ENCODE data around the gene VWA3B.
"Not testable (repeated sequence)": the region's sequence is repeated elsewhere in the genome, so short reads cannot be mapped to it uniquely, and the experiment has no call there.

VWA3B gene

DNA sequence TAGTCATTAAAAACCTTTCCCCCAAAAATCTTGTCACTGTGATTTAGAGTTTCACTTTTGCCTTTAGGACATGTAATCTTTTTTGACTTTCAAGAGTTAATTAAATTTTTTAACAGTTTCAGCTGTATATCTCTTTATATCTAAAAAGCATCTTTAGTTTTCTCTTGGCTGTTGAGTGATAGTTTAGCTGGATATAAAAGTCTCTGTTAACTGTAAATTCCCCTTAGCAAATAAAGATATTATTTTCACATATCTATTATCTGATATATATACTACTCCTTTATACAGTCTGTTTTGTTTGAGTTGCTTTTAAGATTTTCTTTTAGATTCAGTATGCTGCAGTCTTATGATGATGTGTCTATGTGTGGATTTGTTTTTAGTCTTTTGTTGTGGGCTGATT, 160.4 kb downstream of the VWA3B start:
- DNase-seq (ENCODE audit: low spot score): no peak

- no peak for DNase-seq (ENCODE audit: low spot score)
Measured at GRCh38 chr2:98252038-98252773, 165.2 kb downstream of the VWA3B start.

GRCh38 chr2:98253461-98254070, 166.6 kb downstream of the VWA3B start:
- DNase-seq (ENCODE audit: low spot score): peak; percentile 44

- no peak for DNase-seq (ENCODE audit: low spot score)
Measured at GRCh38 chr2:98254504-98255059, 167.6 kb downstream of the VWA3B start.

- no peak for DNase-seq (ENCODE audit: low spot score)
Measured at GRCh38 chr2:98258906-98259305, 171.9 kb downstream of the VWA3B start.

DNA sequence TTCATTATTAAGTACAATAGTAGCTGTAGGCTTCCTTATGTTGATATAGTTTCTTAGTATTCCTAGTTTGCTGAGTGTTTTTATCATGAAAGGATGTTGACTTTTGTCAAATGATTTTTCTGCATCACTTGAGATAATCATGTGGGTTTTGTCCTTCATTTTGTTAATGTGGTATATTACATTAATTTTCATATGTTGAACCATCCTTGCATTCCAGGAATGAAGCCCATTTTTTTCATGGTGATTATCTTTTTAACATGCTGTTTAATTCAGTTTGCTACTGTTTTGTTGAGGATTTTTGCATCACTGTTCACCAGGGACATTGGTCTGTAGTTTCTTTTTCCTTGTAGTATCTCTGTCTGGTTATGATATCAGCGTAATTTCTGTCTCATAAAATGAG, 176.4 kb downstream of the VWA3B start:
- DNase-seq (ENCODE audit: low spot score): no peak

DNA sequence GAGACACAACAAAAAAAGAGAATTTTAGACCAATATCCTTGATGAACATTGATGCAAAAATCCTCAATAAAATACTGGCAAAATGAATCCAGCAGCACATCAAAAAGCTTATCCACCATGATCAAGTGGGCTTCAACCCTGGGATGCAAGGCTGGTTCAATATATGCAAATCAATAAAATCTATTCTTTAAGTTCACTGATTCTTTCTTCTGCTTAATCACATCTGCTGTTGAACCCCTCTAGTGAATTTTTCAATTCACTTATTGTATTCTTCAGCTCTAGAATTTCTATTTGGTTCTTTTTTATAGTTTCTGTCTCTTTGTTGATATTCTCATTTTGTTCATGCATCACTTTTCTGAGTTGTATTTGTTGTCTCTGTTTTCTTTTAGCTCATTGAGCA, 181.3 kb downstream of the VWA3B start:
- DNase-seq (ENCODE audit: low spot score): not testable (repeated sequence)

GRCh38 chr2:98269274-98269673, 182.3 kb downstream of the VWA3B start:
- peak; percentile 49 for DNase-seq (ENCODE audit: low spot score)

DNA sequence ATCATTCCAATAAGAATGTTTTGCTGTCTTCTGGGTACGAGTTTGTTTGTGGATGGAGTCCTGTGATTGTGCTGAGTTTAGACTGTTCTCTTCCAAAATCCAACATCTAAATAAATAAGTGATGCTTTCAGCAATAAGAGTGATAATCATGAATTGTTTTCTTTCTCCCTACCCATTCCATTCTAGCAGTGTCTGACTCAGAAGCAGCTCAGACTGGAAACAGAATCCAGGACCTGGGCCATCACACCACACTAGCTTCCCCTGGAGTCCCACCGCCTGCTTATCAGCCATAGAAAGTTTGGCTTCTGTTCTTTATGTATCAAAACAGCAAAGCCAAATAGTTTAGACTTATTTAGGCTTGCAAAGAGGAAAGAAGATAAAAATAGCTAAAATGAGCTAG, 182.9 kb downstream of the VWA3B start:
- DNase-seq (ENCODE audit: low spot score): no peak

GRCh38 chr2:98277162-98277859, 190.3 kb downstream of the VWA3B start:
- DNase-seq (ENCODE audit: low spot score): no peak

- DNase-seq (ENCODE audit: low spot score): no peak
Measured at GRCh38 chr2:98278074-98278473, 191.1 kb downstream of the VWA3B start.

DNA sequence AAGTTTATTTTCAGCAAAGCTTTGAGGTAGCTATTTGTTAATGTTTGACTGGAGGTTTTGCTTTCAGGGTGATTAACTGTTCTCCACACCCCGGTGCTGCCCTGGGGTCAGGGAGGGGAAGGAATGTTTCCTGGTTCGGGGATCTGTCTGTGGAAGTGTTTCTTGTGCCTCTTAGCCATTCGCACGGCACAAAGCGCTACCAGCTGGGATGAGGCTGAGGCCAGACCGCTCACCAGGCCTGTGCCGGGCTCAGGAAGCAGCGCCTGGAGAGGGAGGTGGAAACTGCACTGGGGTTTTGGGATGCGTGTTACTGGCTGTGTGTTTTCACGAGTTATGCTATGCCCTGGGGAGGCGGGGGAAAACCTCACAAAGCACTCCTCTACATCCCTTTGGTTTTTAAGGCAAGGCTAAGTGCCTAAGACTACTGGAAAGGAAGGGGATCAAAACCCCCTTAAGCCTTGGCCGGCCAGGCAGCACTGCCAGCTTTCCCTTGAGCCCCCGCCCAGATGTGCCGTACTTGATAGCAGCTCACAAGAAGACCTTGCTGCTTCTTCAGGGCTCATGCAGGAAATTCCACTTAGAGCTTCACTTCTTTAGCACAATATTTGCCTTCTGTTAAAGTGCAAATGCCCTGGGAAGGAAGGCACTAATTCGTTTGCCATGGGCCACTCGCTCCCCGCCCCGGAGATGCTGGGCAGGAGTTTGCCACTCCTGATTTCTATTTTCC, 193.6 kb downstream of the VWA3B start:
- no peak for DNase-seq (ENCODE audit: low spot score)

DNA sequence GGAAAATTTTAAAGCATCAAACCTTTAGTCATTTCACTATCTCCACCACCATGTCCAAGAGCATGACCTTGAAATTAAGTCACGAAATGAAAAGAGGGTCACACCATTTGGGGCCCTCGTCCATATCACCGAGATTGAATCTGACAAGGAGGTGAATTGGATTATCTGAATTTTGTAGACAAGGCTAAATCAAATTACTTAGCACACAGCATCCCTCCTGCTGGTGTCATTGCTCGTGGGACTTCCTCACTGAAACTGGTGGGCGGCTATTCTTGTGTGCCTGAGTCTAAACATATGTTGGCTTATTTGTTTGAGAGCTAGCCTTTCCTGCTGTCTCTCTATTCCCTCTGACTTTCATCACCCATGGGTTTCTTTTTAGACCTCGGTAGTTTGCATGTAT, 194.6 kb downstream of the VWA3B start:
- no peak for DNase-seq (ENCODE audit: low spot score)

GRCh38 chr2:98282109-98282508, 195.1 kb downstream of the VWA3B start:
- DNase-seq (ENCODE audit: low spot score): no peak

DNA sequence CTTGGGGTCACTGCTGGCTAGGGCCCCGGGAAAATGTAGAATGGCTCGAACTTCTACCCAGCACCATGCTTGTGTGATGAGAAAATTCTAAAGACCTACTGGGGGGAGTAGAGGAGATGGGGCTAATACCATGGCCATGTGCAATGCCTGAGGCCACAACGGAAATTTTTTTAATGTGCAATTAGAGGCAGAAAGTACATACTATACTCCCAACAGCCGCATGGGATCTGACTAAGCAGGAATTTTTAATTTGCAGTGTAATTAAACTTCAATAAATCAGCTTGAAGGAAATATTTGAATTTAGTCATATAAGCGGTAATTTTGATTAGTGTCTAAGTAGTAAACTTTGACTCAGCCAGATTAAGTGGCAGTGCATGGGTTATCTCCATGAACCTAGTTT, 206.1 kb downstream of the VWA3B start:
- no peak for DNase-seq (ENCODE audit: low spot score)

DNA sequence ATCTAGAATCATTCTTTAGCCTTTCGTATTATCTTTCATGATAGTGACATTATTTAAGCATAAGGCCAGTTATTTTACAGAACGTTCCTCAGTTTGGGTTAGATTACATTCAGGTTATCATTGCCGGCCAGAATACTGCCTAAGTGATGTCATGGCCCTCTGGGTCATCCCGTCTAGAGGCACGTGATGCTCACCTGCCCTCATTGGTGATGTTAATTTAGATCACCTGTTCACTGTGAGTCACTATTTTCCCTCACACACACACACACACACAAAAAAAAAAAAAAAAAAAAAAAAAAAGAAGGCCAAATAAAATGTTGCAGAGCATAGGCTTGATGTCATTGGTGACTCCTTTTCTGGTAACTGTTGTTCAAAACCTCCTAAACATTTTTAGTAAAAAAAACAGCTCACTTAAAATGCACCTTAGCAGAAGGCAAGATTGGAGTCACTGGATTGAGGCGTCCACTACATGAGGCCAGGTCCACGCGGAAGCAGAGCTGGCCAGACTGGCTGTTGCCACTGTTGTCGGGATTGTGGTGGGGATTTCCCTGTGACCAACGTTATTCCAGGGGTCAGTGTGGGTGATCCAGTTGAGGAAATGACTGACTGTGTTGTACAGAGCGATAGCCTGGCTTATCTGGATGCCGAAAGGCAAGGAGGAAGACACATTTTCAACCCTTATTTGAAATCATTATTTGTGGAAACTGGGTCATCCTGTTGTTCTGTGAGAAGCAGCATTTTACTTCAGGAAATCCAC, 207.1 kb downstream of the VWA3B start:
- no peak for DNase-seq (ENCODE audit: low spot score)

- peak; percentile 72 for DNase-seq (ENCODE audit: low spot score)
Measured at GRCh38 chr2:98294711-98295110, 207.7 kb downstream of the VWA3B start.

DNA sequence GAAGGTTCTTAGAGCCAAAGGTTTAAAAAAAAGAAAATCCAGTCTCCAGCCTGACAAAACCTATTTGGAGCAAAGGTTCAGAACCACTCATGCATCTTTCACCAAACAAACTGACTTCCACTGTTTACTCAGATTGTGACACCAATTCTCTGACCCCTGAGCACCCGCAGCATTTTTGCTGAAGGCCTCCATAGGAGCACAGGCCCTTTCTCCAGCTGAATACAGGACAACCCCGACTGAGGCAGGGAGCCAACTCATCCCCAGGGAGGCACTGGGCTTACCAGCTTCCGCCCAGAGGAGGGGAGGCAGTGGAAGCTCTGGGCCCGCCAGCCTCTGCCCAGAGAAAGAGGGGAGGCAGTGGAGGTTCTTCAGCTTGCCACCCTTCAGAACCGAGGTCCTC, 208.3 kb downstream of the VWA3B start:
- peak; percentile 3 for DNase-seq (ENCODE audit: low spot score)

GRCh38 chr2:98295721-98296414, 208.9 kb downstream of the VWA3B start:
- no peak for DNase-seq (ENCODE audit: low spot score)

- DNase-seq (ENCODE audit: low spot score): no peak
Measured at GRCh38 chr2:98296440-98296839, 209.5 kb downstream of the VWA3B start.
